GM12891 (cell line): ENCODE measurements around the gene SHLD2.
"Not testable (repeated sequence)": the region's sequence is repeated elsewhere in the genome, so short reads cannot be mapped to it uniquely, and the experiment has no call there.

ENCODE experiments used
- PAX5 ChIP-seq: IDR thresholded peaks from 2 replicates; pipeline ENCODE4 v1.6.1; 2011; ENCODE audit warnings: low read length, moderate library complexity, mild to moderate bottlenecking; ENCODE audit not compliant: insufficient read depth, severe bottlenecking
- POLR2AphosphoS5 ChIP-seq: IDR thresholded peaks from 2 replicates; pipeline ENCODE4 v1.6.1; 2011; ENCODE audit warnings: low read depth, low read length, control low read depth

GRCh38 chr10:87210309-87210708 lies 115.3 kb downstream of the SHLD2 start:
- TF ChIP-seq POLR2AphosphoS5, PAX5: not testable (repeated sequence)
